WTC11 (cell line): ENCODE results near the gene GSTM4. TPM values are rescaled to one million over a fixed set of nuclear protein-coding genes. Genes with fewer than 3 reads are reported as not detected.

Experiments used
- ATAC-seq: fragments of 200-7000 bp; cut with Tn5 transposase; 2 replicates; pipeline ENCODE4 v1.10.0; 2021; ENCODE audit warnings: mild to moderate bottlenecking, moderate library complexity
- CTCF ChIA-PET: fragments of 300-600 bp; sonication (Branson Sonifier 250); formaldehyde crosslinking; loops from one replicate; lab custom pipeline; 2021; ENCODE audit warnings: antibody characterized with exemption; lab: Charles Lee
- POLR2A ChIA-PET: fragments of 350-600 bp; sonication (Branson Sonifier 250); formaldehyde crosslinking; loops from one replicate; lab custom pipeline; 2021; ENCODE audit warnings: antibody characterized with exemption; lab: Charles Lee
- DNase-seq: peaks from one replicate; pipeline ENCODE4 v3.0.0; 2021; ENCODE audit warnings: low spot score
- H3K27ac Mint-ChIP-seq: 2 replicates; pipeline ENCODE4 v1.8.0; 2021; ENCODE audit warnings: mixed read lengths
- H3K27me3 Mint-ChIP-seq: 2 replicates; pipeline ENCODE4 v1.8.0; 2021; ENCODE audit warnings: low read depth, mild to moderate bottlenecking, moderate library complexity, mixed read lengths
- H3K36me3 Mint-ChIP-seq: 2 replicates; pipeline ENCODE4 v1.8.0; 2021; ENCODE audit warnings: mixed read lengths
- H3K4me1 Mint-ChIP-seq: 2 replicates; pipeline ENCODE4 v1.8.0; 2022; ENCODE audit warnings: mixed read lengths
- H3K4me3 Mint-ChIP-seq: 2 replicates; pipeline ENCODE4 v1.8.0; 2021; ENCODE audit warnings: mild to moderate bottlenecking, moderate library complexity, mixed read lengths
- H3K9me3 Mint-ChIP-seq: 2 replicates; pipeline ENCODE4 v1.8.0; 2021; ENCODE audit warnings: mixed read lengths
- ATF1 ChIP-seq: sonication (generic); formaldehyde crosslinking; IDR thresholded peaks from 2 replicates; pipeline ENCODE4 v1.8.1; 2023; ENCODE audit warnings: mild to moderate bottlenecking, moderate library complexity, missing genetic modification reagents
- CBFB ChIP-seq: sonication (generic); formaldehyde crosslinking; IDR thresholded peaks from 2 replicates; pipeline ENCODE4 v1.8.1; 2022; ENCODE audit warnings: mild to moderate bottlenecking, low read depth, missing genetic modification reagents
- EMX1 ChIP-seq: fragments of 250-450 bp; sonication (Bioruptor Pico); IDR thresholded peaks from 2 replicates; pipeline ENCODE4 v1.8.0; 2021; ENCODE audit warnings: mild to moderate bottlenecking
- ETV6 ChIP-seq: sonication (generic); formaldehyde crosslinking; IDR thresholded peaks from 2 replicates; pipeline ENCODE4 v1.8.1; 2022; ENCODE audit warnings: mild to moderate bottlenecking, missing genetic modification reagents
- FOXK1 ChIP-seq: sonication (generic); formaldehyde crosslinking; IDR thresholded peaks from 2 replicates; pipeline ENCODE4 v1.8.0; 2022; ENCODE audit warnings: mild to moderate bottlenecking, moderate library complexity, missing genetic modification reagents
- GABPB1 ChIP-seq: sonication (generic); formaldehyde crosslinking; IDR thresholded peaks from 2 replicates; pipeline ENCODE4 v1.8.1; 2023; ENCODE audit warnings: mild to moderate bottlenecking, missing genetic modification reagents
- HMGA2 ChIP-seq: fragments of 250-450 bp; sonication (Bioruptor Pico); IDR thresholded peaks from 2 replicates; pipeline ENCODE4 v1.4.0; 2021; ENCODE audit warnings: mild to moderate bottlenecking, moderate library complexity
- IRF2 ChIP-seq: sonication (generic); formaldehyde crosslinking; IDR thresholded peaks from 2 replicates; pipeline ENCODE4 v1.8.0; 2022; ENCODE audit warnings: low read depth, missing genetic modification reagents, borderline replicate concordance
- KAT7 ChIP-seq: sonication (generic); formaldehyde crosslinking; IDR thresholded peaks from 2 replicates; pipeline ENCODE4 v1.8.1; 2023; ENCODE audit warnings: missing genetic modification reagents, mild to moderate bottlenecking, borderline replicate concordance
- MYBL2 ChIP-seq: sonication (generic); formaldehyde crosslinking; IDR thresholded peaks from 2 replicates; pipeline ENCODE4 v1.8.1; 2023; ENCODE audit warnings: mild to moderate bottlenecking, moderate library complexity, missing genetic modification reagents
- NFATC4 ChIP-seq: fragments of 250-450 bp; sonication (Bioruptor Pico); IDR thresholded peaks from 2 replicates; pipeline ENCODE4 v1.9.0; 2021; ENCODE audit warnings: mild to moderate bottlenecking
- NR3C1 ChIP-seq: sonication (generic); formaldehyde crosslinking; conservative IDR thresholded peaks from 2 replicates; pipeline ENCODE4 v1.8.1; 2023; ENCODE audit warnings: low read depth, mild to moderate bottlenecking, missing genetic modification reagents
- OVOL2 ChIP-seq: fragments of 250-450 bp; sonication (Bioruptor Pico); IDR thresholded peaks from 2 replicates; pipeline ENCODE4 v1.9.0; 2021; ENCODE audit warnings: mild to moderate bottlenecking, borderline replicate concordance
- SMAD4 ChIP-seq: sonication (generic); formaldehyde crosslinking; IDR thresholded peaks from 2 replicates; pipeline ENCODE4 v1.8.0; 2022; ENCODE audit warnings: mild to moderate bottlenecking, missing genetic modification reagents
- SP1 ChIP-seq: sonication (generic); formaldehyde crosslinking; conservative IDR thresholded peaks from 2 replicates; pipeline ENCODE4 v1.8.1; 2022; ENCODE audit warnings: missing genetic modification reagents
- TCF7 ChIP-seq: sonication (generic); formaldehyde crosslinking; IDR thresholded peaks from 2 replicates; pipeline ENCODE4 v1.8.0; 2022; ENCODE audit warnings: mild to moderate bottlenecking, low read depth, missing genetic modification reagents, moderate library complexity
- TEAD1 ChIP-seq: sonication (generic); formaldehyde crosslinking; IDR thresholded peaks from 2 replicates; pipeline ENCODE4 v1.8.0; 2022; ENCODE audit warnings: mild to moderate bottlenecking, missing genetic modification reagents
- ZNF121 ChIP-seq: sonication (generic); formaldehyde crosslinking; IDR thresholded peaks from 2 replicates; pipeline ENCODE4 v1.8.0; 2023; ENCODE audit warnings: missing genetic modification reagents
- ZNF416 ChIP-seq: fragments of 250-450 bp; sonication (Bioruptor Pico); IDR thresholded peaks from 2 replicates; pipeline ENCODE4 v1.9.0; 2021; ENCODE audit warnings: mild to moderate bottlenecking, inconsistent platforms
- total RNA-seq: library from RNA; stranded (reverse); gene quantifications from 3 replicates; pipeline ENCODE4 v1.2.3, GENCODE V29; 2021
- TF ChIP-seq, protein P1 (sequence below): sonication (generic); formaldehyde crosslinking; IDR thresholded peaks from 2 replicates; pipeline ENCODE4 v1.8.0; 2023; ENCODE audit warnings: mild to moderate bottlenecking, missing genetic modification reagents
- TF ChIP-seq, protein P2 (sequence below): sonication (generic); formaldehyde crosslinking; IDR thresholded peaks from 2 replicates; pipeline ENCODE4 v1.8.0; 2023; ENCODE audit warnings: missing genetic modification reagents
- TF ChIP-seq, protein P3 (sequence below): sonication (generic); formaldehyde crosslinking; IDR thresholded peaks from 2 replicates; pipeline ENCODE4 v1.8.0; 2022; ENCODE audit warnings: mild to moderate bottlenecking, missing genetic modification reagents
- TF ChIP-seq, protein P4 (sequence below): sonication (generic); formaldehyde crosslinking; IDR thresholded peaks from 2 replicates; pipeline ENCODE4 v1.8.1; 2022; ENCODE audit warnings: missing genetic modification reagents, borderline replicate concordance
- TF ChIP-seq, protein P5 (sequence below): sonication (generic); formaldehyde crosslinking; IDR thresholded peaks from 2 replicates; pipeline ENCODE4 v1.8.1; 2023; ENCODE audit warnings: mild to moderate bottlenecking, missing genetic modification reagents, moderate library complexity
- TF ChIP-seq, protein P6 (sequence below): sonication (generic); formaldehyde crosslinking; IDR thresholded peaks from 2 replicates; pipeline ENCODE4 v1.8.1; 2023; ENCODE audit warnings: mild to moderate bottlenecking, moderate library complexity, missing genetic modification reagents
- TF ChIP-seq, protein P7 (sequence below): sonication (generic); formaldehyde crosslinking; IDR thresholded peaks from 2 replicates; pipeline ENCODE4 v1.8.0; 2022; ENCODE audit warnings: mild to moderate bottlenecking, missing genetic modification reagents

The GSTM4 gene
- total RNA-seq, 1 experiment from 2014 or later = 16.7 TPM

DNA sequence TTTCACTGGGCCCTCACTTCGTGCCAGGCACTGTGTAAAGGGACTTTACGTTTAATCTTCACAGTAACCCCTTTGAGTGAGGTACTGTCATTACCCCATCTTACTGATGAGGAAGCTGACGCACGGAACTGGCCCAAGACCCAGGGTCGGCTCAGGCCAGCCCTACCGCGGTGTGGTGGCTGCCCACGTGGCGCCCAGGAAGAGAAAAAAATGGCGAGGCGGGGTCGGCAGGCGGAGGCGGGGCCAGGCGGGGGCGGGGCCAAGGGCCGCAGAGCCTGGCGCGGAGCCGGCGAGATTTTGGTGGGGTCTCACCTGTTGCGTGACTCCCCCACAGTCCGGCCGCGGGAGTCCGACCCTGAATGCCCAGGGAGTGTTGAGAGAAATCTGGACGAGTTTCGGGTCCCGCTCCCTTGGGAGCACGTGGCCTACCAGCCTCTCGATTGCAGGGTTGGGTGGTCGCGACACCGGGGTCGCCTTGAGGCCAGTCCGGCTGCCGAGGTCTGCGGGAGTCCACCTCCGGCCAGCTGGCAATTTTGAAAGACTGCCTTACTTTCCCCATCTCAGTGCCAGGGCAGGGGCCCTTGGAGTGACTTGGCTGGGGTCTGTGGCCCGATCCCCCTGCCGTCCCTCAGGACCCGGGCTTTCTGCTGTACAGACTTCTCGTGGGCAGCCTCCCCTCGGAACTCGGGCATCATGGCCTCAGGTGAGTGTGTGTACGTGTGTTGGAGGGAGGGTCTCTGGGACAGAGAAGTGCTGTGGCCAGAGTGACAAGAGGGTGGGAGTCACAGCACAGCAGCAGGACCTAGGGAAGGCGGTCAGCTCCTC lies 36.1 kb upstream of the GSTM4 start, which contains the start of the genes AMPD2 and GNAT2:
Gene AMPD2, plus strand, starts transcription at position 262 of the 825 bp plus-strand sequence. CDS start 1,339 bp downstream, outside the sequence.
Gene GNAT2, minus strand, starts transcription at position 41 of the 825 bp plus-strand sequence. CDS start 6,746 bp downstream, outside the sequence.
- DNase-seq = peak; percentile 76
- ChIA-PET CTCF (interaction anchor here (0.5 to 2.8 kb wide), 18 partner anchors 10 to 171 kb away, joined by 3 to 44 read pairs (median 4); partner anchors contain the start of genes CYB561D1 and GNAI3), POLR2A (interaction anchor here (1.0 to 2.6 kb wide), 2 partner anchors 24 to 71 kb away, joined by 3 to 13 read pairs; partner anchors contain the start of gene GNAI3)
- no peaks in the 10 kb centered on the region for H3K9me3 Mint-ChIP-seq
- peaks cover 40% of the 10 kb centered on the region for H3K4me1 Mint-ChIP-seq
- TF ChIP-seq, protein P1, sequence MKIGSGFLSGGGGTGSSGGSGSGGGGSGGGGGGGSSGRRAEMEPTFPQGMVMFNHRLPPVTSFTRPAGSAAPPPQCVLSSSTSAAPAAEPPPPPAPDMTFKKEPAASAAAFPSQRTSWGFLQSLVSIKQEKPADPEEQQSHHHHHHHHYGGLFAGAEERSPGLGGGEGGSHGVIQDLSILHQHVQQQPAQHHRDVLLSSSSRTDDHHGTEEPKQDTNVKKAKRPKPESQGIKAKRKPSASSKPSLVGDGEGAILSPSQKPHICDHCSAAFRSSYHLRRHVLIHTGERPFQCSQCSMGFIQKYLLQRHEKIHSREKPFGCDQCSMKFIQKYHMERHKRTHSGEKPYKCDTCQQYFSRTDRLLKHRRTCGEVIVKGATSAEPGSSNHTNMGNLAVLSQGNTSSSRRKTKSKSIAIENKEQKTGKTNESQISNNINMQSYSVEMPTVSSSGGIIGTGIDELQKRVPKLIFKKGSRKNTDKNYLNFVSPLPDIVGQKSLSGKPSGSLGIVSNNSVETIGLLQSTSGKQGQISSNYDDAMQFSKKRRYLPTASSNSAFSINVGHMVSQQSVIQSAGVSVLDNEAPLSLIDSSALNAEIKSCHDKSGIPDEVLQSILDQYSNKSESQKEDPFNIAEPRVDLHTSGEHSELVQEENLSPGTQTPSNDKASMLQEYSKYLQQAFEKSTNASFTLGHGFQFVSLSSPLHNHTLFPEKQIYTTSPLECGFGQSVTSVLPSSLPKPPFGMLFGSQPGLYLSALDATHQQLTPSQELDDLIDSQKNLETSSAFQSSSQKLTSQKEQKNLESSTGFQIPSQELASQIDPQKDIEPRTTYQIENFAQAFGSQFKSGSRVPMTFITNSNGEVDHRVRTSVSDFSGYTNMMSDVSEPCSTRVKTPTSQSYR (CRISPR knock-in tag) = no peak
- TF ChIP-seq SMAD4 (no peak), KAT7 (no peak), IRF2 (CRISPR knock-in tag) (no peak), CBFB (CRISPR knock-in tag) (no peak), ETV6 (CRISPR knock-in tag) (peak; percentile 62; the same call in 1 of the 2 replicates), OVOL2 (no peak), NFATC4 (CRISPR knock-in tag) (no peak), FOXK1 (CRISPR knock-in tag) (peak; percentile 61; the same call in 1 of the 2 replicates), NR3C1 (CRISPR knock-in tag) (no peak), MYBL2 (CRISPR knock-in tag) (peak; percentile 58; the same call in 1 of the 2 replicates), TEAD1 (CRISPR knock-in tag) (no peak), EMX1 (CRISPR knock-in tag) (no peak), ATF1 (CRISPR knock-in tag) (0 out of 2 replicates have a peak, but pooled peaks have one; percentile 14), TCF7 (CRISPR knock-in tag) (no peak), ZNF416 (no peak), ZNF121 (CRISPR knock-in tag) (0 out of 2 replicates have a peak, but pooled peaks have one; percentile 4), GABPB1 (no peak), SP1 (CRISPR knock-in tag) (peak; percentile 84), HMGA2 (no peak)
- TF ChIP-seq, protein P2, sequence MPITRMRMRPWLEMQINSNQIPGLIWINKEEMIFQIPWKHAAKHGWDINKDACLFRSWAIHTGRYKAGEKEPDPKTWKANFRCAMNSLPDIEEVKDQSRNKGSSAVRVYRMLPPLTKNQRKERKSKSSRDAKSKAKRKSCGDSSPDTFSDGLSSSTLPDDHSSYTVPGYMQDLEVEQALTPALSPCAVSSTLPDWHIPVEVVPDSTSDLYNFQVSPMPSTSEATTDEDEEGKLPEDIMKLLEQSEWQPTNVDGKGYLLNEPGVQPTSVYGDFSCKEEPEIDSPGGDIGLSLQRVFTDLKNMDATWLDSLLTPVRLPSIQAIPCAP (CRISPR knock-in tag) = 0 out of 2 replicates have a peak, but pooled peaks have one; percentile 47
- TF ChIP-seq, protein P3, sequence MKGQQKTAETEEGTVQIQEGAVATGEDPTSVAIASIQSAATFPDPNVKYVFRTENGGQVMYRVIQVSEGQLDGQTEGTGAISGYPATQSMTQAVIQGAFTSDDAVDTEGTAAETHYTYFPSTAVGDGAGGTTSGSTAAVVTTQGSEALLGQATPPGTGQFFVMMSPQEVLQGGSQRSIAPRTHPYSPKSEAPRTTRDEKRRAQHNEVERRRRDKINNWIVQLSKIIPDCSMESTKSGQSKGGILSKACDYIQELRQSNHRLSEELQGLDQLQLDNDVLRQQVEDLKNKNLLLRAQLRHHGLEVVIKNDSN (CRISPR knock-in tag) = peak; percentile 84
- TF ChIP-seq, protein P4, sequence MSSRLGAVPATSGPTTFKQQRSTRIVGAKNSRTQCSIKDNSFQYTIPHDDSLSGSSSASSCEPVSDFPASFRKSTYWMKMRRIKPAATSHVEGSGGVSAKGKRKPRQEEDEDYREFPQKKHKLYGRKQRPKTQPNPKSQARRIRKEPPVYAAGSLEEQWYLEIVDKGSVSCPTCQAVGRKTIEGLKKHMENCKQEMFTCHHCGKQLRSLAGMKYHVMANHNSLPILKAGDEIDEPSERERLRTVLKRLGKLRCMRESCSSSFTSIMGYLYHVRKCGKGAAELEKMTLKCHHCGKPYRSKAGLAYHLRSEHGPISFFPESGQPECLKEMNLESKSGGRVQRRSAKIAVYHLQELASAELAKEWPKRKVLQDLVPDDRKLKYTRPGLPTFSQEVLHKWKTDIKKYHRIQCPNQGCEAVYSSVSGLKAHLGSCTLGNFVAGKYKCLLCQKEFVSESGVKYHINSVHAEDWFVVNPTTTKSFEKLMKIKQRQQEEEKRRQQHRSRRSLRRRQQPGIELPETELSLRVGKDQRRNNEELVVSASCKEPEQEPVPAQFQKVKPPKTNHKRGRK (CRISPR knock-in tag) = no peak
- TF ChIP-seq, protein P5, sequence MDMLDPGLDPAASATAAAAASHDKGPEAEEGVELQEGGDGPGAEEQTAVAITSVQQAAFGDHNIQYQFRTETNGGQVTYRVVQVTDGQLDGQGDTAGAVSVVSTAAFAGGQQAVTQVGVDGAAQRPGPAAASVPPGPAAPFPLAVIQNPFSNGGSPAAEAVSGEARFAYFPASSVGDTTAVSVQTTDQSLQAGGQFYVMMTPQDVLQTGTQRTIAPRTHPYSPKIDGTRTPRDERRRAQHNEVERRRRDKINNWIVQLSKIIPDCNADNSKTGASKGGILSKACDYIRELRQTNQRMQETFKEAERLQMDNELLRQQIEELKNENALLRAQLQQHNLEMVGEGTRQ = peak; percentile 86
- TF ChIP-seq, protein P6, sequence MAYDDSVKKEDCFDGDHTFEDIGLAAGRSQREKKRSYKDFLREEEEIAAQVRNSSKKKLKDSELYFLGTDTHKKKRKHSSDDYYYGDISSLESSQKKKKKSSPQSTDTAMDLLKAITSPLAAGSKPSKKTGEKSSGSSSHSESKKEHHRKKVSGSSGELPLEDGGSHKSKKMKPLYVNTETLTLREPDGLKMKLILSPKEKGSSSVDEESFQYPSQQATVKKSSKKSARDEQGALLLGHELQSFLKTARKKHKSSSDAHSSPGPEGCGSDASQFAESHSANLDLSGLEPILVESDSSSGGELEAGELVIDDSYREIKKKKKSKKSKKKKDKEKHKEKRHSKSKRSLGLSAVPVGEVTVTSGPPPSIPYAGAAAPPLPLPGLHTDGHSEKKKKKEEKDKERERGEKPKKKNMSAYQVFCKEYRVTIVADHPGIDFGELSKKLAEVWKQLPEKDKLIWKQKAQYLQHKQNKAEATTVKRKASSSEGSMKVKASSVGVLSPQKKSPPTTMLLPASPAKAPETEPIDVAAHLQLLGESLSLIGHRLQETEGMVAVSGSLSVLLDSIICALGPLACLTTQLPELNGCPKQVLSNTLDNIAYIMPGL (CRISPR knock-in tag) = 0 out of 2 replicates have a peak, but pooled peaks have one; percentile 23
- TF ChIP-seq, protein P7, sequence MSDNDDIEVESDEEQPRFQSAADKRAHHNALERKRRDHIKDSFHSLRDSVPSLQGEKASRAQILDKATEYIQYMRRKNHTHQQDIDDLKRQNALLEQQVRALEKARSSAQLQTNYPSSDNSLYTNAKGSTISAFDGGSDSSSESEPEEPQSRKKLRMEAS (CRISPR knock-in tag) = peak; percentile 93
- peak; percentile 59 for ATAC-seq
- no peaks in the 10 kb centered on the region for H3K27me3 Mint-ChIP-seq
- peak within 1 kb of the TSS; percentile 97 for H3K4me3 Mint-ChIP-seq
- peak within 1 kb of the TSS; percentile 92 for H3K27ac Mint-ChIP-seq
- no peaks in the 10 kb centered on the region for H3K36me3 Mint-ChIP-seq
